Measurements from ENCODE around the gene HSPG2.
"Not testable (repeated sequence)": the region's sequence is repeated elsewhere in the genome, so short reads cannot be mapped to it uniquely, and the experiment has no call there.

The HSPG2 gene

DNA sequence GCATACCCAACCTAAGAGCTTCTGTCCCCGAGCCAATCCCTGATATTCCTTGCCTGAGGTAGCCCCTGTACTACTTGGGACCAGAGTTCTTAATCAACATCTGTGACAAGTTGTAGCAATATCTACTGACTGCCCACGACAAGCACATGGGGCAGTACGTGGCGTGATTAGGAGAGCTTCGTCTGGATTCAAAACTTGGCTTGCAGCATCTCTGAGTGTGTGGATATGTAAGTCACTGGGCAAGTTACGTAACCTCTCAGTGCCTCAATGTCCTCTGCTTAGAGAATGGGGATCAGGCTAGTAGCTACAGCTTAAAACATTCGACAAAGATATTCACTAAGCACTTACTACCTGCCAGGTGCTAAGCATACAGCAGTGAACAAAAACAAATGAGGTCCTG is 5.0 kb downstream of the HSPG2 start:
- DNase-seq (ENCODE audit: low spot score), result no peak

DNA sequence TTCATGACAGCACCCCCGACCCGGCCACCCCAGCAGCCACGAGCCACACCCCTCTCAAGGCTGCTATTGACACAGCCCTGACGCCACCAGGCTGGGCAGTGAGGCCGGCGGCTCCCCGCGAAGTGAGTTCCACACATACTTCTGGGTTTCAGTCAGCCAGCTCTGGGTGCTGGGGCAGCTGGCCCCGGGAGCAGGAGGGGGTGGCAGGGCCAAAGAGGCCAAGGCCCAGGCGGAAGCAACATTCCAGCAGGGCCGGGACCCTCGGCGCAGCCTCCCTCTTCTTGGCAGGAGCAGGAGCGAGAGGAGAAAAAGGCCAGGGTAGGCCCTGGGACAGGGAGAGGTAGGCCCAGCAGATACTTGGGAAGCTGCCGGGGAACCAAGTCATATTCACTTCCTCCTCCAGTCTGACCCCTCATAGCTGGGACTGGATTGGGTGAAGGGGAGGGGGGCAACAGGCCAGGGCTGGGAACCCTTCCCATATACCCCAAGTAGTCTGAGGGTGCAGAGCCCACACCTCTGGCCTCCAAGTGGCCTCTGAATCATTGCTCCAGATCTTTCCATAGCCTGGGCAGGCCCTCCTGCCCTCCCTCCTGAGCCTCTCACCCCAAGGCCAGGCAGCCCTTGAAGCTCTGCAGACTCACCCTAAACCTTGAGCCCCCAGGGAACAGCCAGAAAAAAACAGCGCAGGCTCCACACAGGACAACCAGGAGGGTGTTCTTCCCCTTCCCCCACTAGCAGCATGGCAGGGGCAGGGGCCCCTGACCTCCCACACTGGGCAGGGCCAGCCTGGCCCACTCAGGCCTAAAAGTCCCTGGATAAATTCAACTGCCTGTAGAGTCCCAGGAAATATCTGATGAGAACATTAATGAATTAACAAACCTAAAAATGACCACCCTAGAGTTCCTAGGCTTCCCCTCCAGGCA is 5.7 kb downstream of the HSPG2 start:
- no peak for DNase-seq (ENCODE audit: low spot score)

DNA sequence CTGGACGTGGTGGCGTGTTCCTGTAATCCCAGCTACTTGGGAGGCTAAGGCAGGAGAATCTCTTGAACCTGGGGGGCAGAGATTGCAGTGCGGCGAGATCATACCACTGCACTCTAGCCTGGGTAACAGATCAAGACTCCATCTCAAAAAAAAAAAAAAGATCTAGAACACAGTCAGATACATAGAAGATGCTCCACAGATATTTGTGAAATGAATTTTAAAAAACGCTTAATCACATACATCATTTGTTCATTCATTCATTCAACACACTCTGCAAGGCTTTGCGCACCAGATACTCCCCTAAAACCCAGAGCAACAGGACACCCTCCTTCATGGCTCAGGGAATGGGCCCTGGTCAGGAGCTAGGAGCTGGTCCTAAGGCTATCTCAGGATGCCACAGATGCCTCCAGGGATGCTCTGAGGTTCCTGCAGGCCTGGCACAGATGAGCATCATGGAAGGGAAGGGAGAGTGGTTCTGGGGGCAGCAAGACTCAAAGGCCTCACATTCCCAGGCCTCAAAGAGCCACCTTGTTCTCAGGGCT is 6.4 kb downstream of the HSPG2 start:
- no peak for DNase-seq (ENCODE audit: low spot score)

DNA sequence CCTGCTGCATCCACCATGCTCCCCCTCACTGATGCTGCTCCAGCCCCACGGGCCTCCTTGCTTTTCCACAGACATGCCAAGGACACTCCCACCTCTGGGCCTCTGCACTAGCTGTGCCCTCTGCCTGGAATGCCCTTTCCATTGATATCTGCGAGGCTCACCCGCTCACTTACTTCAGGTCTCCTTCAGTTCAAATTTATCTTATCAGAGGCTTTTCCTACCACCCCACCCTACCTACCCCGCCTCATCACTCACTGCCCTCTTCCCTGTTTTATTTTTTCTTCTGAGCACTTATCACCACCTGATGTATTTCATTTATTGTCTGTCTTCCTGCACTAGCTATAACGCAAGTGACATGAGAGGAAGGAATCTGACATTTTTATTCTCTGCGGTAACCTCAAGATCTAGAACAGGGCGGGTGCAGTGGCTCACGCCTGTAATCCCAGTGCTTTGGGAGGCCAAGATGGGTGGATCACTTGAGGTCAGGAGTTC is 7.0 kb downstream of the HSPG2 start:
- no peak for DNase-seq (ENCODE audit: low spot score)

DNA sequence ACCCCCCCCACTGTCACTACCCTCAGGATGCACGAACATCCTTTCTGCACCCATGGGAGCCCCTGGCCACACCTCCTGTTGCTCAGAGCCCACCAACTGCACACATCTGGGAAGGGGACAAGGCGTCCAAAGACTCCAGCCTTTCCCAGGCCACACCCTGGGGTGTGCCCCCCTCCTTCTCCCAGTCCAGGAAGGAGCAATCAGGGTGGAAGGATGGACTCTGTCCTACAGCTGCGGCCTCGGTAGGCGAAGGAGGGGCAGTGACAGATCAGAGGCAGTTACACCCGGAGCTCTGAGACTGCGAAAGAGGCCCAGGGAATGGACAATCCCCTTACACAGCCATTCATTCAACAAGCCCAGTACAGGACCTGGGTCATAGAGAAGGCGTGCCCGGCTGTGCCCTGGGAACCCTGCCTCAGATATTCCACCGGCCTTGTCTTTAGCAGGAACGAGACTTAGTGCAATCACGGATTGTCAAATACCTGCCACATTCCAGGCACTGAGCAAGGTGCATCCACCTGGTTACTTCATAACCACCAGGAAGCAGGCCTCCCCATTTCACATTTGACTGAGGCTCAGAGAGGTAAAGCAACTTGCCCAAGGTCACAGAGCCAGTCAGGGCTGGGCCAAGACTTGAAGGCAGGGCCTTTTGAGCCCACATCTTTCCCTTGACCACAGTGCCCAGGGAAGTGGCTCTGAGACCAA is 9.4 kb downstream of the HSPG2 start:
- DNase-seq (ENCODE audit: low spot score), result no peak

DNA sequence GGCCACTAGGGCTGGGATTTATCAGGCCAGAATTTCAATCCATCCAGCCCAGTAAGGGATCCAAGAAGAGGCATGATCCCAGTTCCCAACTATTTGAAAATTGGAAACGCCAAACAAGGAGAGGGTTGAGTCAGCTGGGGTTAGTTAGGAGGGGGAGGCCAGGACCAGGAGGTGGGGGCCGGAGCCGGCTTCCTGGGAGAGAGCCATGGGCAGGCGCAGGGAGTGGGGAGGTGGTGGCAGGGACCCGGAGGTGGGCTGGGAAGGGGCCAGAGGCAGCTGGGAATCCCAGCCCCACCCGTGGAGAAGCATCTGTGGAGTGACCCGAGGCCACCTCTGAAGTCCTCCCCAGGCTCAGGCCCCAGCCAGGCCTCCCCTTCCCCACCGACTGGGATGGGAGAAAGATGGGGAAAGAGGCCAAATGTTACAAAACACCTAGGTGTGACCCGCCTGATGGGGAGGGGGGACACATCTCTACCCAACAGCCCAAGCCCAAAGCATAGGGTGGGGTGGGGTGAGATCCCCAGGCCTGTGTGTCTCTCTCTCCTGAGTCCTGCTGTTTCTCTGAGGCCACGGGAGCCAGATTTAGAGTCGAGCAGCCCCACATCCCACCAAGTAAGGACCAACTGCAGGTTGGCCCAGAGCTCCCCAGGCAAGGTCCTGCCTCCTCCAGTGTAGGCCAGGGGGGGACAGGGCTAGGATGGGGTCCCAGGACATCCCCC is 10.1 kb downstream of the HSPG2 start:
- DNase-seq (ENCODE audit: low spot score), result no peak

DNA sequence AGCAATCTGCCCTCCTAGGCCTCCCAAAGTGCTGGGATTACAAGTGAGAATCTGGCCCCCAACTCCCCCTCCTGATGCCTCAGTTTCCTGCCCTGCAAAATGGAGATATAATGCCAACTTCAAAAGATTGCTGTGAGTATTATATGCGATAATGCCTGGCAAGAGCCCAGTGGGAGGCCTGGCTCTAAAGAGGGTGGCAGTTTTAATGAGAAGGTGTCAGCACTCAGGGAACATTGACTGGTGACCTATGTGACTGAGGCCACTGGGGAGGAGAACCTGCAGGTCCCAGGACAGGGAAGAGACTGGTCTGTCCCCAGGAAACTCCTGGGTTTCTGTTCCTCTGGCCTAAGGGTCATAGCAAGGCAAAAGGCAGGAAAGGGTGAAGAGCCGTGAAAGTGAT is 11.0 kb downstream of the HSPG2 start:
- DNase-seq (ENCODE audit: low spot score), result no peak

DNA sequence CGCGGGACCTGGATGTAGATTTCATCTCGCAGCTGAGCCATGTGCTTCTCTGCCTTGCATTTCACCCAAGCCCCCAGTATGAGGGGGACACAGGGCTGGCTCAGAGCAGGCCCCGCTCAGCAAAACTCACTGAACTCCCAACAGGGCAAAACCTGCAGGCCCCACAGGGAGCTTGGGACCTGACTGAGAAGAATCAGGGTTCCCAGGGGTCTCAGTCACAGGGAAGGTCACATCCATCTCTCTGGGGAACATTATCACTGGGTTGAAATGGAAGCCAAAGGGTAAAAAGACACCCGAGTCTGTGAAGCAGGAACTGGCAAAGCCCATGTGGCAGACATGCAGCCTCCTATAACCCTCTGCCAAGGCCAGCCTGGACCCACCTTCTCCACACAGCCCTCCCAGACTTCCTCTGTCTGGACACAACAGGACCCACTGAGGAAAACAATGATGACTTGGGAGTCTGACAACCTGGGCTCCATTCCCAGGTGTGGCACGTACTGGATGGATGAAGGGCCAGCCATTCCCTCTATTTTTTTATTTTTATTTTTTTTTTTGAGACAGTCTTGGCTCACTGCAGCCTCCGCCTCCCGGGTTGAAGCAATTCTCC is 11.7 kb downstream of the HSPG2 start:
- DNase-seq (ENCODE audit: low spot score), result no peak

DNA sequence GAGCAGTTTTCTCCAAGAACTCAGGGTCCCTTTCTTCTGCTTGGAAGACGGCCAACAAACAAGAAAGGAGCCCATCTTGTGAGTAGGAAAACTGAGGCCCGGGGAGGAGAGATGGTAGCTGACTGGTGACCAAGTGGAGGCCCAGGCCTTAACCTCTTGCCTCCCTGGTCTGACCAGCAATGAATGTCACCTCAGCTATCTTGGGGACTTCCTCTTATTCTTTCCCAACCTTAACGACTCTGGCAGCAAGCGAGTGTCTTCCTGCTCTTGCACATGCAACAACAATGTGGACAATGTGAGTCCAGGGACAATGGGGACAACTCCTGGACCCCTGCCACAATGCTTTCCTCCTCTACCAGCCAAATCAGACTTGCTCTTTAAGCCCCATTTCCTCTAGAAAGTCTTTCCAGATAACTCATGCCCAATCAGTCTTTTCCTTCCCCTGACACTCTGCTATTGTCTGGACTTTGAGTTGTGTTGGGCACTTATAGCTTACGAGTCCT is 12.6 kb downstream of the HSPG2 start:
- no peak for DNase-seq (ENCODE audit: low spot score)

DNA sequence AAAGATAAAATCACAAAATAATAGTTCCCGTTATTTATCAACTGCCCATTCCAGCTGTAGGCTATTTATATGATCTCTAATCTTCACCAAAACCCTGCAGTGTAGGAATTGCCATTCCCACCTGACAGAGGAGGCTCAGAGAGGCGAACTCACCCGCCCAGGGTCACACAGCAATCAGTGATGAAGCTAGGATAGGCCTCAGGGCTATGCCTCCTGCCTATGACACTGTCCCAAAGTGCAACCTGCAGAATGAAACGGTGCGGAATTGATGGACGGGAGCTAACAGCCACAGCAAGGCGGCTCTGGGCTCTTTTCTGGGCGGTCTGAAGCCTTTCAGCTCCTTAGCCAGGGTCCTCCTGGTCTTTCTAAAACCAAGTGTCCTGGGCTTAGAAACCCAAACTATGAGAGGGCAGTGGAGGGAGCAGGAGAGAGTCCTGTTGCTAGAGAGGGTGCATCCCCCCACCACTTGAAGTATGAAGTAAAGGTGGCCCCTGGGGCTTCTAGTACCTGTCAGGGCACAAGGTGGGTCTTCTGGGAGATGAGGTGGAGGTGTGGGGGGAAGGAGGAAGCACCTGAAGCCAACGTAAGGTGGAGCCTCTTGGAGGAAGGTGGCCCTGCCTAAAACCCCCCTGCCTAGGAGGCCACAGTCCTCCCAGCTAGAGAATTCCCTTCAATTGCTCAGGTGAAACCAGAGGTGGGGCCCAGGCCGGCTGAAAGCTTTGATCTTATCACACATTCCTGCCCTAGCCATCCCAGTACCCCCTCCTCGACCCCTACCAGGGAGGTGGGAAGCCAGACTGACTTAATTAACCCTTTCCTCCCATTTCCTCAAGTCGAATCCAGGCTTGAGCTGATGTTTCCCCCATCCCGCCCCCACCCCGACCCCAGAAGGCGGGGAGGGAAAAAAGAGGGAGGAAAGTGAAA is 14.8 kb downstream of the HSPG2 start:
- DNase-seq (ENCODE audit: low spot score), result no peak

DNA sequence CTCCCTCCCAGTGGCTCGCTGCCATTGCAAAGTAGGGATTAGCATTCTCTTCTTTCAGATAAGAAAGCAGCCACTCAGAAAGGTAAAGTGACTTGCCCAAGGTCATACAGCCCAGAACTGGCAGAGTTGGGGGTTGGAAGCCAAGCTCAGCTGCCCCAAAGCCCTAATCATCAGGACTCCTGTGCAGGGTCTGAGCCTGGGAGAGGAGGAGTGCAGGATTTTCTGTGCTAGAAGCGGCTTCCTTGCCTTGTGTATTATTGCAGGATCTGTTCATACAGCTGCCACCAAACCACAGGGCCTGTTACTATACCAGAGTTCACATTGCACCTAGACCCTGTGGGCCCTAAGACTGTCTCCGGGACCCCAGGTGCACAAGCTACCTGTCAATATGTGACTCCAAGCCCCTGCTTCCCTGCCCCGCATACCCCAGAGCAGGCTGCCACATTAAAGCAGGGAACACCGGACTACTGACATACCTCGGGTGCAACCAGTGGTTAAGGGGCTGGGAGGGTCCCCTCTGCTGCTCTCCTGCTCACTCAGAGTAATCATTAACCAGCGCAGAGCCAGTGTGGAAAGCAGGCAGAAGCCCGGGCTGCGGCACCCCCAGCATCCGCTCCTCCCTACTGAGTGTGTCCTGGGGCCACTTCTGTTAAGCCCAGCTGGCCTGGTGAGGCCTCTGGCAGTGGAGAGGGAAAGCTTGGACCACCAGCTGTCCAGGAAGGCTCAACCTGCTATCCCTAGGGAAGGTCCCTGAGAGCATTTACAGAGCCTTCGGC is 15.8 kb downstream of the HSPG2 start:
- no peak for DNase-seq (ENCODE audit: low spot score)

DNA sequence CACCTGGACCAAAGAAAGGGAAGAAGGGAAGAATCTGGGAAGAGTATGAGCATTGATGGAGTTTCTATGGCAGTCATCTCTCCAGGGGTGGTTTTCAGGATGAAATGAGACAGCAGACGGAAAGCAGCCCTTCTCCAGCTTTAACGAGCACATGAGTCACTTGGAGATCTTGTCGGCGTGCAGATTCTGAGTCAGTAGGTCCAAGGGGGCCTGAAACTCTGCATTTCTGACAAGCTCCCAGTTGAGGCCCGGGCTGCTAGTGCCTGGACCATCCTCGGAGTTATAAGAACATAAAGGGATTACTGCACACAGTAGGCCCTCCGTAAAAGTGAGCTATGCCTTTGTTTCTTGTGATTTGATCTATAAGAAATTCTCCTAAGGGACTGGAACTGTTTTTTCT is 17.6 kb downstream of the HSPG2 start:
- no peak for DNase-seq (ENCODE audit: low spot score)

DNA sequence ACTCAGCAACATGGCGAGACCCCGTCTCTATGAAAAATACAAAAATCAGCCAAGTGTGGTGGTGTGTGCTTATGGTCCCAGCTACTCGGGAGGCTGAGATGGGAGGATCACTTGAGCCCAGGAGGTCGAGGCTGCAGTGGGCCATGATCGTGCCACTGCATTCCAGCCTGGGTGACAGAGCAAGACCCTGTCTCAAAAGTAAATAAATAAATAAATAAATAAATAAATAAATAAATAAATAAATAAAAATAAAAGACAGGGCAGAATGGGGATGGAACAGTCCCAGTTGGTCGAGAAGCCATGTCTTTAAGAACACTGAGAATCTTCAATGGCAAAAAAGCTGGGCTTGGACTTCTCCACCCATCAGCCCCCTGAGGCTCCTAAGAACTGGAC is 19.9 kb downstream of the HSPG2 start:
- not testable (repeated sequence) for DNase-seq (ENCODE audit: low spot score)

DNA sequence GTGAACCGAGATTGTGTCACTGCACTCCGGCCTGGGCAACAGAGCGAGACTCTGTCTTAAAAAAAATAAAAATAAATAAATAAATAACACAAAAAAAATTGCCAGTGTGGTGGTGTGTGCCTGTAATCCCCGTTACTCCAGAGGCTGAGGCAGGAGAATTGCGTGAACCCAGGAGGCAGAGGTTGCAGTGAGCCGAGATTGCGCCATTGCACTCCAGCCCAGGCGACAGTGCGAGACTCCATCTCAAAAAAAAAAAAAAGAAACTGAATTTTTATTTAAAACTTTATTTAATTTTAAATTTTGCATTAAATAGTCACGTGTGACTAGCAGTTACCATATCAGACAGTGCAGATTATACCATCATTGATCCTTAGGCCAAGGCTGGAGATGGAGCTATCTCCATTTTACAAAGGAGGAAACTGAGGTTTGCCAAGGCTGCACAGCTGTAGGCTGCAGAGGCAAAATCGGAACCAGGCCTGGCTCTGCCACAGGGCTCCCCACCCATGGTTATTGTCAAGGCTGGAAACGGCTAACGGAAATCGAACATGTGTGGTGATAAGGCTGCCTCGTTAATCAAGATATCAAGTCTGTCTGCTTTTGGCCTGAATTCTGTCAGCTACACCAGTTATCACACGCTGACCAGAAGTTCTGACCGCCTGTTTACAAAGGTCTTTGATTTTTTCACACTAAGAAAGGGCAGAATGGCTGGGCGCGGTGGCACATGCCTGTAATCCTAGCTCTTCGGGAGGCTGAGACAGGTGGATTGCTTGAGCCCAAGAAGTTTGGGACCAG is 20.5 kb downstream of the HSPG2 start:
- no peak for DNase-seq (ENCODE audit: low spot score)

DNA sequence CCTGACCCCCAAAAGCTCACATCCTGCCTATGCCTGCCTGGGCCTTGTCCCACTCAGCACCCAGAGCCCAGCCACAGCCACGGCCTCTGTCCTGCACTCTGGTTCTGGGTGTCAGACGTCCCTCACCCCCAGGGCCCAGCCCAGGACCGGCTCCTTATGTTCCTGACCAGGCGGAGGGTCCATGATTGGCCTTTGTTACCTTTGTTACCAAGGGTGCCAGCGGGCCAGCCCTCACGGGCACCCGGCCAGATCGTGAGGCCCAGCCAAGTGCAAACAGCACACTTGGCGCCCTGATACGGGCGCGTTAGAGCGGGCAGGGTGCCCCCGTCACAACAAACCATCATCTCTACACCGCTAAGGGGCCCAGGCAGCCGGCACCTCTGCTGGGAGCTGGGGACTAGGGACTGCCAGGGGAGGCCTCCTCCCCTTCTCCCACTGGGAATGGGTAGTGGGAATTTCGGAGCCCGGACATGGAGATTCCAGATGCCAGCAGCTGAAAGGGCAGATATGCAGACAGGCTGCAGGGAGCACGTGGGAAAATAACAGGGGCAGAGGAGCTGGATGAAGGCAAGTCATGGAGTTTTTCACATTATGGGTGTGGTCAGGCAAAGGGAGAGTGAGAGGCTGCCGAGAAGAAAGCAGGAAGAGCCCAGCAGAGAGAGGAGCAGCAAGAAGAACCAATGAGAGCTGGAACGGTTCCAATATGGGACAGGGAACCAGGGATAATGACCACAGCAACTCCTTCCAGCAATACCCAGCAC is 22.1 kb downstream of the HSPG2 start:
- no peak for DNase-seq (ENCODE audit: low spot score)

DNA sequence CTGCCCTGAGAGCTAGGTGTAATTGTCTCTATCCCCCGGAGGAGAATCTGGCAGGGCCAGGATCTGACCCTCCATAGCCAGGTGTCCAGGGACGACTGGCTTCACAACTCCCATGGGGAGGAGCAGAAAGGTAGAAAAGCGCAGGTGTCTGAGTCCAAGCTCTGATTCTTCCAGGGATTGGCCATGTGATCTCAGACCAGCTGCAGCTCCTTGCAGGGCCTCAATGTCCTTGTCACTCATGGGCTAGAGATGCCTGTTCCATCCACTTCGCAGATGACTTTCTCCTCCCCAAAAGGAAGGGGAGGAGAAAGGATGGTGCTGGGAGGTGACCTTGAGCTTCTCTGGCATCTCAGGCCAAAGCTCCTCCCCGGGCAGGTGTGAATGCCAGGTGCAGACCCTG is 22.7 kb downstream of the HSPG2 start:
- DNase-seq (ENCODE audit: low spot score), result no peak

DNA sequence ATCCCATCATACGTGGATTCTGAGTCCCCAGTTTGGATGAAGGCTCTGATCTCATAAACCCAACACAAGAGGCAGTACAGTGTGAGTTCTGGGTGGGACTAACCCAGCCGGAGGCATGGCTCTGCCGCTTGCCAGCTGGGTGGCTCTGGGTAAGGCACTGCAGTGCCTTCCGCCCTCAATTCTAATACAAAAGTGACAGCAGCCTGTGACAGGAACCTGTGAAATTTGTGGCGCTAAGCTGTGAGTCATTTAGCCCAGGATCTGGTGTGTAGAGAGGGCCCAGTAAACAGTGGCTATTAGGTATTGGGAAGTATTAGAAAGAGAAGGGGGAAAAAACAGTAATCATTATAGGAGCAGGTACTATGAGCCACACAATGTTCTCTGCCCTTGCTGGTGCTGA is 23.3 kb downstream of the HSPG2 start:
- no peak for DNase-seq (ENCODE audit: low spot score)

DNA sequence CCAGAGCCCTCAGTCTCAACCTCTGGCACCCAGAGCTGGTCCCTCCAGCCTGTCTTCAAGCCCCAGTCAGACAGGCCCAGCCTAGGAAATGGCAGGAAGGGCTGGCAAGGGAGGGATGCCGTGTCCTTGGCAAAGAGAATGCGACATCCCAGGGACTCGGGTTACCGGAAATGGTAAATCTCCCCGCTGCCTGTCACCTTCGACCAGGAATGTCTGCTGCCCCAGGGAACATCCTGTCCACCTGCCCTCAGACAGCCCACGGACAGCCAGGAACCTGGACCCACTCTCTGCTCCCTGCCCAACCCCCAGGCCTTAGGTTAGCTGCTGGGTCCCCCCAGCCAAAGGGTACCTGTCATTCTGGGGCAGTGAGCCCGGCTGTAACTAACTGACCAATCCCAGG is 23.9 kb downstream of the HSPG2 start:
- DNase-seq (ENCODE audit: low spot score), result no peak

All from activated CD4-positive, alpha-beta T cell treated with anti-CD3 and anti-CD28 coated beads, Interleukin-2, Interleukin-4, amounts not matched to agents 100 ng/mL and 50 ng/mL, durations not matched to agents 16 hours and 8 hours (primary cell).